Measurements from ENCODE around the gene RPS8.
"Not testable (repeated sequence)": the region's sequence is repeated elsewhere in the genome, so short reads cannot be mapped to it uniquely, and the experiment has no call there.

RPS8 gene

GRCh38 chr1:44808063-44808937, 33.0 kb downstream of the RPS8 start, which contains the start of gene BTBD19:
TSS of gene BTBD19 (plus strand) at chr1:44808523. CDS start at chr1:44808821, 298 bp downstream.
- peaks cover 63% of the 10 kb centered on the region for H3K4me1 ChIP-seq (ENCODE audit: low read depth, poor library complexity, severe bottlenecking)
- peak within 1 kb of the TSS; percentile 21; the same call in 1 of the 2 replicates for H2AFZ ChIP-seq (ENCODE audit: low read depth)
- H3K4me2 ChIP-seq, result peak within 1 kb of the TSS; percentile 56
- no peak within 1 kb of the TSS for H3K4me3 ChIP-seq (IDR thresholded peaks at IDR 0.05; ENCODE audit: insufficient read depth, low read depth, low read length)
- H4K20me1 ChIP-seq (ENCODE audit: insufficient read depth), result no peaks in the 10 kb centered on the region
- no peak for TF ChIP-seq CTCF (conservative IDR thresholded peaks at IDR 0.05; ENCODE audit: low read depth, low read length)
- peak within 1 kb of the TSS; percentile 40 for H3K9ac ChIP-seq
- no peaks in the 10 kb centered on the region for H3K27me3 ChIP-seq (ENCODE audit: insufficient read depth, low read depth)
- H3K27ac ChIP-seq, result peak within 1 kb of the TSS; percentile 90
- H3K79me2 ChIP-seq (ENCODE audit: insufficient read depth, low read depth), result no peaks in the 10 kb centered on the region
- H3K36me3 ChIP-seq (ENCODE audit: insufficient read depth), result no peaks in the 10 kb centered on the region

GRCh38 chr1:44808938-44809917, 33.9 kb downstream of the RPS8 start:
- TF ChIP-seq CTCF (conservative IDR thresholded peaks at IDR 0.05; ENCODE audit: low read depth, low read length), result no peak
- Histone ChIP-seq H3K27ac (peak overlapping the region; percentile 90), H3K4me2 (peak overlapping the region; percentile 56), H3K4me1 (ENCODE audit: low read depth, poor library complexity, severe bottlenecking) (peaks cover 63% of the 10 kb centered on the region), H2AFZ (ENCODE audit: low read depth) (peak overlapping the region; percentile 21; the same call in 1 of the 2 replicates), H3K9ac (peak overlapping the region; percentile 40), H3K27me3 (ENCODE audit: insufficient read depth, low read depth) (no peaks in the 10 kb centered on the region), H4K20me1 (ENCODE audit: insufficient read depth) (no peaks in the 10 kb centered on the region), H3K36me3 (ENCODE audit: insufficient read depth) (no peaks in the 10 kb centered on the region), H3K4me3 (IDR thresholded peaks at IDR 0.05; ENCODE audit: insufficient read depth, low read depth, low read length) (no peak overlapping the region), H3K79me2 (ENCODE audit: insufficient read depth, low read depth) (no peaks in the 10 kb centered on the region)

GRCh38 chr1:44810101-44810761, 34.9 kb downstream of the RPS8 start:
- Histone ChIP-seq H2AFZ (ENCODE audit: low read depth) (peak overlapping the region; percentile 21; the same call in 1 of the 2 replicates), H3K27me3 (ENCODE audit: insufficient read depth, low read depth) (no peaks in the 10 kb centered on the region), H3K27ac (peak overlapping the region; percentile 90), H3K4me3 (IDR thresholded peaks at IDR 0.05; ENCODE audit: insufficient read depth, low read depth, low read length) (no peak overlapping the region), H3K4me1 (ENCODE audit: low read depth, poor library complexity, severe bottlenecking) (peaks cover 63% of the 10 kb centered on the region), H3K36me3 (ENCODE audit: insufficient read depth) (no peaks in the 10 kb centered on the region), H3K79me2 (ENCODE audit: insufficient read depth, low read depth) (no peaks in the 10 kb centered on the region), H3K9ac (peak overlapping the region; percentile 31; the same call in 1 of the 2 replicates), H4K20me1 (ENCODE audit: insufficient read depth) (no peaks in the 10 kb centered on the region), H3K4me2 (peak overlapping the region; percentile 56)
- TF ChIP-seq CTCF (conservative IDR thresholded peaks at IDR 0.05; ENCODE audit: low read depth, low read length), result no peak

- peak overlapping the region; percentile 56 for H3K4me2 ChIP-seq
- not testable (repeated sequence) for H4K20me1 ChIP-seq (ENCODE audit: insufficient read depth); H3K27me3 ChIP-seq (ENCODE audit: insufficient read depth, low read depth); H3K36me3 ChIP-seq (ENCODE audit: insufficient read depth); H3K4me3 ChIP-seq (IDR thresholded peaks at IDR 0.05; ENCODE audit: insufficient read depth, low read depth, low read length); H3K79me2 ChIP-seq (ENCODE audit: insufficient read depth, low read depth)
- H2AFZ ChIP-seq (ENCODE audit: low read depth), result peak overlapping the region; percentile 21; the same call in 1 of the 2 replicates
- peaks cover 63% of the 10 kb centered on the region for H3K4me1 ChIP-seq (ENCODE audit: low read depth, poor library complexity, severe bottlenecking)
- peak overlapping the region; percentile 31; the same call in 1 of the 2 replicates for H3K9ac ChIP-seq
- H3K27ac ChIP-seq, result peak overlapping the region; percentile 90
Observed at GRCh38 chr1:44810762-44811105, 35.4 kb downstream of the RPS8 start.

All from KMS-11 (cell line).